PFSK-1 (cell line): ENCODE measurements around the gene SEMA4D.

ENCODE experiments used
- POLR2AphosphoS5 ChIP-seq: IDR thresholded peaks from 2 replicates; pipeline ENCODE4 v1.6.1; 2012; ENCODE audit warnings: low read depth, mild to moderate bottlenecking, control low read depth, low read length, moderate library complexity
- SIN3A ChIP-seq: IDR thresholded peaks from 2 replicates; pipeline ENCODE4 v1.6.1; 2012; ENCODE audit warnings: mild to moderate bottlenecking, low read length, moderate library complexity, borderline replicate concordance; ENCODE audit not compliant: insufficient read depth
- TF ChIP-seq, protein P1 (sequence below), 2 experiments: IDR thresholded peaks; 2 replicates each; pipeline versions ENCODE4 v1.6.1 to v1.8.0; 2011 to 2012; ENCODE audit warnings: low read depth in 2 of 2, low read length in 2 of 2, control low read depth in 1 of 2, inconsistent platforms in 1 of 2, mild to moderate bottlenecking in 1 of 2, moderate library complexity in 1 of 2; ENCODE audit not compliant: insufficient read depth in 1 of 2

GRCh38 chr9:89412951-89413350, 85.0 kb downstream of the SEMA4D start:
- no peak for TF ChIP-seq SIN3A
- no peak for TF ChIP-seq POLR2AphosphoS5
- TF ChIP-seq, protein P1, sequence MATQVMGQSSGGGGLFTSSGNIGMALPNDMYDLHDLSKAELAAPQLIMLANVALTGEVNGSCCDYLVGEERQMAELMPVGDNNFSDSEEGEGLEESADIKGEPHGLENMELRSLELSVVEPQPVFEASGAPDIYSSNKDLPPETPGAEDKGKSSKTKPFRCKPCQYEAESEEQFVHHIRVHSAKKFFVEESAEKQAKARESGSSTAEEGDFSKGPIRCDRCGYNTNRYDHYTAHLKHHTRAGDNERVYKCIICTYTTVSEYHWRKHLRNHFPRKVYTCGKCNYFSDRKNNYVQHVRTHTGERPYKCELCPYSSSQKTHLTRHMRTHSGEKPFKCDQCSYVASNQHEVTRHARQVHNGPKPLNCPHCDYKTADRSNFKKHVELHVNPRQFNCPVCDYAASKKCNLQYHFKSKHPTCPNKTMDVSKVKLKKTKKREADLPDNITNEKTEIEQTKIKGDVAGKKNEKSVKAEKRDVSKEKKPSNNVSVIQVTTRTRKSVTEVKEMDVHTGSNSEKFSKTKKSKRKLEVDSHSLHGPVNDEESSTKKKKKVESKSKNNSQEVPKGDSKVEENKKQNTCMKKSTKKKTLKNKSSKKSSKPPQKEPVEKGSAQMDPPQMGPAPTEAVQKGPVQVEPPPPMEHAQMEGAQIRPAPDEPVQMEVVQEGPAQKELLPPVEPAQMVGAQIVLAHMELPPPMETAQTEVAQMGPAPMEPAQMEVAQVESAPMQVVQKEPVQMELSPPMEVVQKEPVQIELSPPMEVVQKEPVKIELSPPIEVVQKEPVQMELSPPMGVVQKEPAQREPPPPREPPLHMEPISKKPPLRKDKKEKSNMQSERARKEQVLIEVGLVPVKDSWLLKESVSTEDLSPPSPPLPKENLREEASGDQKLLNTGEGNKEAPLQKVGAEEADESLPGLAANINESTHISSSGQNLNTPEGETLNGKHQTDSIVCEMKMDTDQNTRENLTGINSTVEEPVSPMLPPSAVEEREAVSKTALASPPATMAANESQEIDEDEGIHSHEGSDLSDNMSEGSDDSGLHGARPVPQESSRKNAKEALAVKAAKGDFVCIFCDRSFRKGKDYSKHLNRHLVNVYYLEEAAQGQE (IDR thresholded peaks at IDR 0.05; ENCODE audit: insufficient read depth in 1 of 2, low read depth in 2 of 2, low read length in 2 of 2): no peak
